Activated naive CD4-positive, alpha-beta T cell treated with anti-CD3 and anti-CD28 coated beads, Interleukin-2, amount 10 ng/mL, durations not matched to agents 7 days and 5 days (primary cell): Measurements from ENCODE around the gene DHRSX.
"Not testable (repeated sequence)": the region's sequence is repeated elsewhere in the genome, so short reads cannot be mapped to it uniquely, and the experiment has no call there.

Source experiments
- CTCF ChIA-PET: fragments of 350-600 bp; sonication (Branson Sonifier 250); formaldehyde crosslinking; loops from one replicate; lab custom pipeline; 2021; ENCODE audit warnings: antibody characterized with exemption; lab: Charles Lee
- DNase-seq: peaks from one replicate; pipeline ENCODE4 v3.0.0-alpha.2; 2020
- H3K27ac Mint-ChIP-seq: one replicate; pipeline ENCODE4 v1.8.0; 2021; ENCODE audit warnings: mild to moderate bottlenecking, moderate library complexity, mixed read lengths
- H3K27me3 Mint-ChIP-seq: one replicate; pipeline ENCODE4 v1.8.0; 2021; ENCODE audit warnings: mild to moderate bottlenecking, mixed read lengths
- H3K36me3 Mint-ChIP-seq: one replicate; pipeline ENCODE4 v1.8.0; 2021; ENCODE audit warnings: mixed read lengths
- H3K4me1 Mint-ChIP-seq: one replicate; pipeline ENCODE4 v1.8.0; 2021; ENCODE audit warnings: mixed read lengths
- H3K4me3 Mint-ChIP-seq: one replicate; pipeline ENCODE4 v1.8.0; 2021; ENCODE audit warnings: mild to moderate bottlenecking, moderate library complexity, mixed read lengths
- H3K9me3 Mint-ChIP-seq: one replicate; pipeline ENCODE4 v1.8.0; 2021; ENCODE audit warnings: mixed read lengths

Gene DHRSX

DNA sequence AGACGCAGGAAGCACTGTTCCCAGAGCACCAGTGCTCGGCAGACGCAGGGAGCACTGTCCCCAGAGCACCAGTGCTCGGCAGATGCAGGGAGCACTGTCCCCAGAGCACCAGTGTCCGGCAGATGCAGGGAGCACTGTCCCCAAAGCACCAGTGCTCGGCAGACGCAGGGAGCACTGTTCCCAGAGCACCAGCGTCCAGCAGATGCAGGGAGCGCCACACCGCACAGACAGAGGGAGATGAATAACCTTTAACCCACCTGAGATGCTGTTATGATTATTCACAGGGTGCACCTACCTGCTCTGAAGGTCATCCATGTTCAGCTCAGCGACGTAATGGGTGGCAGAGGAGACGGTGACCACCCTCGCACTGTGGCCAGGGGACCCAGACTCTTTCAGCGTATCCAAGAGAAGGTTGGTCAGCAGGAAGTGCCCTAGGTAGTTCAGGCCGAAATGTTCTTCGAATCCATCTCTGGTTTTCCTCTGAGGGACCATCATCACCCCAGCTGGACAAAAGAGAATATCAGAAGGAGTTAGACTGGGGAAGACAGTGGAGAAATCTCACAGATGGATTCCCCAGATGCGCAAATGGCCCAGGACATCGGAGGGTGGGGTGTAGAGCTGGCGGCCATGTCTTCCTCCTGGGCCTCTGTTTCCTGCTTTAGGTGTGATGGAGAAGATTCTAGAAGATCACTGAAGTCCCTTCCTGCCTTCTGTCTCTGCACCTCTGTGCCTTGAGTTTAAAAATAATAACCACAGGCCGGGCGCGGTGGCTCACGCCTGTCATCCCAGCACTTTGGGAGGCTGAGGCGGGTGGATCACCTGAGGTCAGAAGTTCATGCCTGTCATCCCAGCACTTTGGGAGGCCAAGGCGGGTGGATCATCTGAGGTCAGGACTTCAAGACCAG lies 234.1 kb downstream of the DHRSX start:
- H3K36me3 Mint-ChIP-seq = peaks cover 12% of the 10 kb centered on the region
- H3K4me1 Mint-ChIP-seq = no peaks in the 10 kb centered on the region
- DNase-seq = peak; percentile 43
- H3K4me3 Mint-ChIP-seq = no peak overlapping the region
- H3K9me3 Mint-ChIP-seq = peaks cover 6% of the 10 kb centered on the region
- CTCF ChIA-PET = no interaction called here
- H3K27me3 Mint-ChIP-seq = no peaks in the 10 kb centered on the region
- H3K27ac Mint-ChIP-seq = no peak overlapping the region

DNA sequence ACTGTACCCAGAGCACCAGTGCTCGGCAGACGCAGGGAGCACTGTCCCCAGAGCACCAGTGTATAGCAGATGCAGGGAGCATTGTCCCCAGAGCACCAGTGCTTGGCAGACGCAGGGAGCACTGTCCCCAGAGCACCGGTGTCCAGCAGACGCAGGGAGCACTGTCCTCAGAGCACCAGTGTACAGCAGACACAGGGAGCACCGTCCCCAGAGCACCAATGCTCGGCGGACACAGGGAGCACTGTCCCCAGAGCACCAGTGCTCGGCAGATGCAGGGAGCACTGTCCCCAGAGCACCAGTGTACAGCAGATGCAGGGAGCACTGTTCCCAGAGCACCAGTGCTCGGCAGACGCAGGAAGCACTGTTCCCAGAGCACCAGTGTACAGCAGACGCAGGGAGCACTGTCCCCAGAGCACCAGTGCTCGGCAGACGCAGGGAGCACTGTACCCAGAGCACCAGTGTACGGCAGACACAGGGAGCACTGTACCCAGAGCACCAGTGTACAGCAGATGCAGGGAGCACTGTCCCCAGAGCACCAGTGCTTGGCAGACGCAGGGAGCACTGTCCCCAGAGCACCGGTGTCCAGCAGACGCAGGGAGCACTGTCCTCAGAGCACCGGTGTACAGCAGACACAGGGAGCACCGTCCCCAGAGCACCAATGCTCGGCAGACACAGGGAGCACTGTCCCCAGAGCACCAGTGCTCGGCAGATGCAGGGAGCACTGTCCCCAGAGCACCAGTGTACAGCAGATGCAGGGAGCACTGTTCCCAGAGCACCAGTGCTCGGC lies 234.9 kb downstream of the DHRSX start:
- H3K4me1 Mint-ChIP-seq, DNase-seq, H3K27me3 Mint-ChIP-seq, H3K27ac Mint-ChIP-seq, H3K4me3 Mint-ChIP-seq, H3K9me3 Mint-ChIP-seq, CTCF ChIA-PET: not testable (repeated sequence)
- peaks cover 11% of the 10 kb centered on the region for H3K36me3 Mint-ChIP-seq

DNA sequence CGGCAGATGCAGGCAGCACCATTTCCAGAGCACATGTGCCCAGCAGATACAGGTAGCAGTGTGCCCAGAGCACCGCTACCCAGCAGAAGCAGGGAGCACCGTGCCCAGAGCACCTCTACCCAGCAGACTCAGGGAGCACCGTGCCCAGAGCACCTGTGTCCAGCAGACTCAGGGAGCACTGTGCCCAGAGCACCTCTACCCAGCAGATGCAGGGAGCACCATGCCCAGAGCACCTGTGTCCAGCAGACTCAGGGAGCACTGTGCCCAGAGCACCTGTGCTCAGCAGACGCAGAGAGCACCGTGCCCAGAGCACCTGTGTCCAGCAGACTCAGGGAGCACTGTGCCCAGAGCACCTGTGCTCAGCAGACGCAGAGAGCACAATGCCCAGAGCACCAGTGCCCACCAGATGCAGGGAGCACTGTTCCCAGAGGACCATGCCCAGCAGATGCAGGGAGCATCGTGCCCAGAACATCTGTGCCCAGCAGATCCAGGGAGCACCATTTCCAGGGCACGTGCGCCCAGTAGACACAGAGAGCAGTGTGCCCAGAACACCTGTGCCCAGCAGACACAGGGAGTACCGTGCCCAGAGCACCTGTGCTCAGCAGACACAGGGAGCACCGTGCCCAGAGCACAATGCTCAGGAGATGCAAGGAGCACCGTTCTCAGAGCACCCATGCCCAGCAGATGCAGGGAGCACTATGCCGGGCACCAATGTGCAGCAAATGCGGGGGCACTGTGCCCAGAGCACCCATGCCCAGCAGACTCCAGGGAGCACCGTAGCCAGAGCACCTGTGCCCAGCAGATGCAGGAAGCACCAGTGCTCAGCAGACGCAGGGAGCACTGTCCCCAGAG lies 236.4 kb downstream of the DHRSX start:
- Mint-ChIP-seq H3K27ac (peak overlapping the region; percentile 28), H3K9me3 (peaks cover 1% of the 10 kb centered on the region)
- DNase-seq = peak; percentile 37

DNA sequence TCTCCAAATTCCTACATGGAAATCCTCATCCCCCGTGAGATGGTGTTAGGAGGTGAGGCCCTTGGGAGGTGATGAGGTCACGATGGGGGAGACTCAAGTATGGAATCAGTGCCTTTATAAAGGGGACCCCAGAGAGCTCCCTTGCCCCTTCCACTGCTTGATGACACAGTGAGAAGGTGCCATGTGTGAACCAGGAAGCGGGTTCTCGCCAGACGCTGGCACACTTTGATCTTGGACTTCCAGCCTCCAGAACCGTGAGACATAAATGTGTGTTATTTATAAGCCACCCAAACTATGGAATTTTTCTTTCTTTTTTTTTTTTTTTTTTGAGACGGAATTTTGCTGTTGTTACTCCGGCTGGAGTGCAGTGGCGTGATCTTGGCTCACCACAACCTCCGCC lies 237.6 kb downstream of the DHRSX start:
- H3K4me3 Mint-ChIP-seq = no peak overlapping the region
- H3K4me1 Mint-ChIP-seq = no peaks in the 10 kb centered on the region
- no peak for DNase-seq
- peaks cover 1% of the 10 kb centered on the region for H3K9me3 Mint-ChIP-seq
- H3K27ac Mint-ChIP-seq = no peak overlapping the region
- CTCF ChIA-PET = no interaction called here
- H3K36me3 Mint-ChIP-seq = peaks cover 11% of the 10 kb centered on the region
- H3K27me3 Mint-ChIP-seq = no peaks in the 10 kb centered on the region

More for the DNA sequence above, 236.4 kb downstream of the DHRSX start:
- CTCF ChIA-PET = no interaction called here
- no peaks in the 10 kb centered on the region for H3K27me3 Mint-ChIP-seq
- peaks cover 11% of the 10 kb centered on the region for H3K36me3 Mint-ChIP-seq
- H3K4me3 Mint-ChIP-seq = no peak overlapping the region
- no peaks in the 10 kb centered on the region for H3K4me1 Mint-ChIP-seq

DNA sequence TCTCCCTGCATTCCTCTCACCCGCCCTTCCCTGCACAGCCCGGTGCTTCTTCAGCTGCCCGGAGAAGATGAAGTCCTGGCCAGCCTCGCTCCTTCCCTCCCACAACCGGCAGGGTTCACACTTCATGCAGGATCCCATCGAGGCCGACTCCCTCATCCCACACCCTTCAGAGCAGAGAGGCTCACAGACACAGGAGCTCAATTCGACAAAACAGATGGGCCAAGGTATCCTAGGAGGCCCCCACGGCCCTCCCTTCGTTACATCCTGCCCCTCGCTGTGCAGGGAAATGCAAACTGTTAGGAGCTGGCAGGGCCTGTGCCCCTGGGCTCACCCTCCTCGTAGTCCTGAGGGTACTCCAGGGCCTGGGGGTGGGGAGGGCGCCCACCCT lies 238.1 kb downstream of the DHRSX start:
- no peak overlapping the region for H3K4me3 Mint-ChIP-seq
- no peak for DNase-seq
- no peak overlapping the region for H3K27ac Mint-ChIP-seq
- no peaks in the 10 kb centered on the region for H3K4me1 Mint-ChIP-seq
- CTCF ChIA-PET = no interaction called here
- H3K27me3 Mint-ChIP-seq = no peaks in the 10 kb centered on the region
- H3K36me3 Mint-ChIP-seq = peaks cover 11% of the 10 kb centered on the region
- H3K9me3 Mint-ChIP-seq = peaks cover 6% of the 10 kb centered on the region

DNA sequence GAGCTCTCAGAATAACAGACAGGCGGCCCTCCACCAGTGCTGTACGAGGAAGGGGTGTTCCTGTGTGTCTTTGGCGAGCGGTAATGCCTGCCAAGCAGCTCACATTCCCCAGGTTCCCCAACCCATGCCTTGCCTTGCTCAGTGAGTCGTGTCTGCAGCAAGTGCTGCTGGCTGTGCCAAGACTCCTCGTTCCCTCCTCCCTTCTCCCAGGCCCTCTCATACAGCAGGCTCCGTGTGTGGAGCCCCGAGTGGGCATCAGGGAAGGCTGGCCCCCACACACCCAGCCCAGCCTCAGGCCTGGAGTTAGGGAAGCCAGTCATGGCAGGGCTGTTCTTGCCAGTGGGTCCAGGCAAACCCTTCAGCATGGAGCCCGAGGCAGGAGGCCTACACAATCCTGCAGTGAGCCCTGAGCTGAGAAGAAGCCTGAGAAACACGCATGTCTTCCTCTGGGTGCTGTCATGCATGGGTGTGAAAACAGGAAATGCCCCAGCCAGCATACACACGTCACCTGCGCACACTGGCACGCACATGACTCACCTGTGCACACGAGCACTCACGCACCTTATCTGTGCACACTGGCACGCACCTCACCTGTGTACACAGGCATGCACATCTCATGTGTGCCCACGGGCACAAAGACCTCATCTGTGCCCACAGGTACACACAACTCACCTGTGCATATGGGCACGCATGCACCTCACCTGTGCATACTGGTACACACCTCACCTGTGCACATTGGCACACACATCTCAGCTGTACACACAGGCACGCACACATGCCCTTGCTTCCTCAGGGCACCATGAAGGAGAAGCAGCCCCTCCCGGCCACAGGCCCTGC lies 238.7 kb downstream of the DHRSX start:
- no peak for DNase-seq
- H3K4me1 Mint-ChIP-seq = no peaks in the 10 kb centered on the region
- H3K27ac Mint-ChIP-seq = no peak overlapping the region
- no peaks in the 10 kb centered on the region for H3K27me3 Mint-ChIP-seq
- no peak overlapping the region for H3K4me3 Mint-ChIP-seq
- H3K36me3 Mint-ChIP-seq = peaks cover 11% of the 10 kb centered on the region
- CTCF ChIA-PET = no interaction called here
- peaks cover 6% of the 10 kb centered on the region for H3K9me3 Mint-ChIP-seq

DNA sequence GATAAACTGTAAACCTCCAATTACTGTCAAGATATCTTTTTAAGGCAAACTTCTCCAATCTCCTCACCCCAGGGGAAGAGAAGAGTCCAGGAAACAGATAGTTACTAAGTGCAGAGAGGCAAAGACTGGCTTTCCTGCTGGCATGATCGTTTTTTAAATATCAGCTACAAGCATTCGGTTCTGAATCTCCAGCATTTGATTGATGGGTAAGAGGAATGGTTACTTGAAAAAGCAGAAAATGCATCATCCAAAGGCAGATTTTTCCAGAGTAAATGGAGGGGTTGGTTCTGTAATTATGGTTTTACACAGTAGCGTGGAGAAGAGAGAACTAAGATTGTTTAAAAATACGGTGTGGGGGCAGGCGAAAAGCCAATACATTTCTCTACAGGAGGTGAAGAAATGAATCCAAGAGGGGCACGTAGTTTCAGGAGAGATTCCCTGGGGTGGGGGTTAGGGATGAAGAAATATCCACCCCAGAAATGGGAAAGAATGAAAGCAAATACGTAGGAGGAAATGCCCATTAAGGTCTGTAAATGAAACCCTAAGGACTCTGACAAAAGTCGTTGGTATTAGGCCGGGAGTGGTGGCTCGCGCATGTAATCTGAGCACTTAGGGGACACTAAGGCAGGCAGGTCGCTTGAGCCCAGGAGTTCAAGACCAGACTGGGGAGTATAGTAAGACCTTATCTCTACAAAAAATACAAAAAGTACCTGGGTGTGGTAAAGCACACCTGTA lies 248.3 kb downstream of the DHRSX start:
- H3K9me3 Mint-ChIP-seq = peaks cover 44% of the 10 kb centered on the region
- no peaks in the 10 kb centered on the region for H3K4me1 Mint-ChIP-seq
- DNase-seq = no peak
- H3K27me3 Mint-ChIP-seq = no peaks in the 10 kb centered on the region
- no peaks in the 10 kb centered on the region for H3K36me3 Mint-ChIP-seq
- CTCF ChIA-PET = no interaction called here
- no peak overlapping the region for H3K4me3 Mint-ChIP-seq
- H3K27ac Mint-ChIP-seq = no peak overlapping the region

DNA sequence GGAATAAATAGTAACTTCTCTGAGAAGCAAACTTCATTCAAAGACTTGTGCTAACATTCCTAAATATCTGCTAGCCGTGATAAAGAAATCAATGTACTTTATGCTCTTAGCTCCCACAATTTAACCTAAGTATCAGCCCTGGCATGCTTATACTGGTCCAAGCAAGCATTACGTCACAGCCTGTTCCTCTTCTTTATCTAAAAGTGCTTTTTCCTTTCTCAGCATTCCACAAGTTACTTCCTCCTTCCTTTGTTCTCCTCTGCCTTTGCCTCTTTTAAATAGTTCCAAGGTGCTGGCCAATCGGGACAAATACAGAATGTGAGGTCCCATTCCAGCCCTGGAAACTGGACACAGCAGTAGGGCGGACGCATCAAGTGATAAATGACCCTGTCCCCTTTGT lies 249.6 kb downstream of the DHRSX start:
- DNase-seq = no peak
- Mint-ChIP-seq H3K4me3 (no peak overlapping the region), H3K27me3 (no peaks in the 10 kb centered on the region), H3K27ac (no peak overlapping the region), H3K4me1 (no peaks in the 10 kb centered on the region), H3K36me3 (peaks cover 1% of the 10 kb centered on the region), H3K9me3 (peaks cover 44% of the 10 kb centered on the region)
- CTCF ChIA-PET = no interaction called here

DNA sequence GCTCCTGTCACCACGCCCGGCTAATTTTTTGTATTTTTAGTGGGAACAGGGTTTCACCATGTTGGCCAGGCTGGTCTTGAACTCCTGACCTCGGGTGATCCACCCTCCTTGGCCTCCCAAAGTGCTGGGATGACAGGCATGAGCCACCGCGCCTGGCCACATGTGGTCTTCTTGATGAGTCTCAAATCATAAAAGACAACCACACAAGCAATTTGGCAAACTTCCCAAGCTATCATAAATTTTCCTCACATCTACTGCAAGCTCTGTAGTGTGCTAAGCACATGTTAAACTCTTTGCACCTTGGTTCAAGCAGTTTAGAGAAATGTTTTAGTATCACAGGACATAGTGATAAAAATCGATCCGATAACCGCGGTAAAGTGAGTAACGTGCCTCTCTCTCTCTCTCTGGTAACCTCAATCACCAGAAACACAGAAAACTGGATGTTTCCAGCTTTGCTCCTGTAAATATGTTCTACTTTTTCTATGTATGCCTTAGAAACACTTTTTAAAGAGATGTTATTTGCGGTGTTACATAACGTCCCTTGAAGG lies 256.8 kb downstream of the DHRSX start:
- CTCF ChIA-PET = no interaction called here
- no peak for DNase-seq
- Mint-ChIP-seq H3K4me1 (no peaks in the 10 kb centered on the region), H3K9me3 (peaks cover 27% of the 10 kb centered on the region), H3K27me3 (no peaks in the 10 kb centered on the region), H3K36me3 (peaks cover 21% of the 10 kb centered on the region), H3K27ac (no peak overlapping the region), H3K4me3 (no peak overlapping the region)

DNA sequence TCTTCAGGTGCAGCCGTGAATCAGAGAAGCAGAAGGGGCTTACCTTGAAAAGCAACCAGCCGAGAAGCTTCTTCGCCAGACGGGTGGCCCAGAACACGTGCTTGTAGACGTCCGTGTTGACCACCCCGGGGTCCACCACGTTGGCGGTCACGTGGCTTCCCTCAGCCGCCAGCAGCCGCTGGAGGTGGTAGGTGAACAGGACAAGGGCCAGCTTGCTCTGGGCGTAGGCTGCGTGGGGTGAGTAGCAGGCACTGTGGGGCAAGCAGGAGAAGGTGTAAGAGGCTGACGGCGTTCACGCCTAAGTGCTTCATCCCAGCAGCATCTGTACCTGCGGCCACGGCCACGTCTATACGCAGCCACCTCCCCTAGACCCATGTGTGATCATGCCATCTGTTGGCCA lies 257.8 kb downstream of the DHRSX start:
- DNase-seq = no peak
- Mint-ChIP-seq H3K36me3 (peaks cover 22% of the 10 kb centered on the region), H3K4me3 (no peak overlapping the region), H3K9me3 (peaks cover 23% of the 10 kb centered on the region), H3K4me1 (no peaks in the 10 kb centered on the region), H3K27ac (no peak overlapping the region), H3K27me3 (no peaks in the 10 kb centered on the region)
- CTCF ChIA-PET = no interaction called here

DNA sequence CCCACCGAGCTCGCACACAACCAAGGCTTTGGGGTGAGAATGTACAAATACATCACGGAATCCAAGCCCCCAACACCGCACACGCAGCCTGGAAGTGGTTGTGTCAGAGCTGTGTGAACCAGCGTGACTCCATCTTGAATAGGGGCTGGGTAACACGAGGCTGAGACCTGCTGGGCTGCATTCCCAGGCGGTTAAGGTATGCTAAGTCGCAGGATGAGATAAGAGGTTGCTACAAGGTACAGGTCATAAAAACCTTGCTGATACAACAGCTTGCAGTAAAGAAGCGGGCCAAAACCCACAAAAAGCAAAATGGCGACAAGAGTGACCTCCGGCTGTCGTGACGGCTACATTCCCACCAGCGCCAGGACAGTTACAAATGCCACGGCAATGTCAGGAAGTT lies 258.4 kb downstream of the DHRSX start:
- Mint-ChIP-seq H3K9me3 (peaks cover 19% of the 10 kb centered on the region), H3K4me1 (no peaks in the 10 kb centered on the region), H3K27me3 (no peaks in the 10 kb centered on the region), H3K36me3 (peaks cover 22% of the 10 kb centered on the region), H3K27ac (no peak overlapping the region), H3K4me3 (no peak overlapping the region)
- DNase-seq = no peak
- CTCF ChIA-PET = no interaction called here

DNA sequence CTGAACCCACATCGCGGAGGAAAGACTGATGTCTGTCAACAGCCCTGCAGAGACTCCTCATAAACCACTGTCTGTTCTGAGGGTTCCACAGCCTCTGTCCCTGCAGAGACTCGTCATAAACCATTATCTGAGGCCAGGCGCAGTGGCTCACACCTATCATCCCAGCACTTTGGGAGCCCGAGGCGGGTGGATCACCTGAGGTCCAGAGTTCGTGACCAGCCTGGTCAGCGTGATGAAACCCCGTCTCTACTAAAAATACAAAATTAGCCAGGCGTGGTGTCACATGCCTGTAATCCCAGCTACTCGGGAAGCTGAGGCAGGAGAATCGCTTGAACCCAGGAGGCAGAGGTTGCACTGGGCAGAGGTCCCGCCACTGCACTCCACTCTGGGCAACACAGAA lies 259.3 kb downstream of the DHRSX start:
- H3K36me3 Mint-ChIP-seq = peaks cover 21% of the 10 kb centered on the region
- peaks cover 19% of the 10 kb centered on the region for H3K9me3 Mint-ChIP-seq
- DNase-seq, H3K27me3 Mint-ChIP-seq, CTCF ChIA-PET, H3K4me1 Mint-ChIP-seq, H3K27ac Mint-ChIP-seq, H3K4me3 Mint-ChIP-seq: not testable (repeated sequence)

DNA sequence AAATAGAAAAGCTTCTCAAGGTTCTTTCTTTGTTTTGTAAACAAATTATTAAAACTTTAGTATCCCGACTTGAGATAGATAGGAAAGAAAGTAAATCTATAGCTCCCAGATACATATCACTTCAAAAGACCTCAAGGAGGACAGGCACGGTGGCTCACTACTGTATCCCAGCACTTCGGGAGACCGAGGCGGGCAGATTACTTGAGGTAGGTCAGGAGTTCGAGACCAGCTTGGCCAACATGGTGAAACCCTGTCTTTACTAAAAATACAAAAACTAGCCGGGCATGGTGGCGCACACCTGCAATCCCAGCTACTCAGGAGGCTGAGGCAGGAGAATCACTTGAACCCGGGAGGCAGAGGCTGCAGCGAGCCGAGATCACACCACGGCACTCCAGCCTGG lies 260.0 kb downstream of the DHRSX start:
- CTCF ChIA-PET, DNase-seq, H3K27me3 Mint-ChIP-seq, H3K27ac Mint-ChIP-seq, H3K4me3 Mint-ChIP-seq, H3K4me1 Mint-ChIP-seq: not testable (repeated sequence)
- Mint-ChIP-seq H3K36me3 (peaks cover 21% of the 10 kb centered on the region), H3K9me3 (peaks cover 19% of the 10 kb centered on the region)
